Frontal cortex (tissue), 4 donors: ENCODE data around the gene SOX9. TPM values are rescaled to one million over a fixed set of nuclear protein-coding genes. Genes with fewer than 3 reads are reported as not detected.

Experiments used
- DNase-seq, 2 donors: peaks; one replicate each; pipeline ENCODE4 v3.0.0; 2012; ENCODE audit warnings: low spot score in 2 of 2
- FAIRE-seq: peaks from 2 replicates; lab custom pipeline; 2012; peaks lifted over from hg19 to GRCh38; lab: Jason Lieb, UNC
- total RNA-seq: library from RNA; depleted of rRNA; stranded (reverse); fragments of >200 nt; gene quantifications from one replicate; pipeline ENCODE4 v1.2.3, GENCODE V29; 2014
- donor health status: control.
- donor health status: control.
- donor health status: control.

SOX9 gene
- total RNA-seq, result 7.7 TPM

DNA sequence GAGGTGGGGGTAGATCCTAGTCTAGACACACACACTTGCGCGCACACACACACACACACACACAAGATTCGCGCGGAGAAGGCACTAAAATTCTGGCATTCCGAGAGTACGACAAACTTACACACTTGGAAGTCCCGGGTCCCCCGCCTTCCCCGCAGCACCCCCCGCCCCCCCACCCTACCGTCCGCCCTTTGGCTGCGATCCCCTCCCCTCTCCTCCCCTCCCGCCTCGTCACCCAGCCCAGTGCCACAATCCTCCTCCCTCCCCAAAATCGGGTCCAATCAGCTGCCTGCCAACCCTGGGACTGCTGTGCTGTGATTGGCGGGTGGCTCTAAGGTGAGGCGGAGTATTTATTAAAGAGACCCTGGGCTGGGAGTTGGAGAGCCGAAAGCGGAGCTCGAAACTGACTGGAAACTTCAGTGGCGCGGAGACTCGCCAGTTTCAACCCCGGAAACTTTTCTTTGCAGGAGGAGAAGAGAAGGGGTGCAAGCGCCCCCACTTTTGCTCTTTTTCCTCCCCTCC lies at the start of gene SOX9:
TSS of gene SOX9 (plus strand) at position 379 of the 522 bp plus-strand sequence. CDS start 372 bp downstream, outside the sequence.
- DNase-seq (peak; percentile 88 to 92), FAIRE-seq (no peak)

DNA sequence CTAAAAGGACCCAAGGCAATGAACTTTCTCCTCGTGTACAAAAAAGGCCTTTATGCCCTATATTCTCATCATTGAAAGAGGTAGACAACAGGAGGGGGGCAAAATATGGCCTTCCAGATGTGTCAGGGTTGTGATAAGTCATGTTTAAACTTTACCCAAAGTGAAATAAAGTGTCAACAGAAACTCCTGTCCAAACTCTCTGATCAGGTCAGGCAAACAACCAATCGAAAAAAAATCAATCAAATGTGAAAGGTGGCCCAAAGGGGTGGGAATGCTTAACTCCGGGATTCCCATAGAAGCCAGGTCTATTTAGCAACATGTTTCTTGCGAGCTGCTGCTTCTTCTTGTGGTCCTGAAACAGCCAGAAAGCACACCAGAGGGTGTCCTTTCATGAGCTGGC lies 49.5 kb upstream of the SOX9 start:
- FAIRE-seq, result no peak
- no peak for DNase-seq

DNA sequence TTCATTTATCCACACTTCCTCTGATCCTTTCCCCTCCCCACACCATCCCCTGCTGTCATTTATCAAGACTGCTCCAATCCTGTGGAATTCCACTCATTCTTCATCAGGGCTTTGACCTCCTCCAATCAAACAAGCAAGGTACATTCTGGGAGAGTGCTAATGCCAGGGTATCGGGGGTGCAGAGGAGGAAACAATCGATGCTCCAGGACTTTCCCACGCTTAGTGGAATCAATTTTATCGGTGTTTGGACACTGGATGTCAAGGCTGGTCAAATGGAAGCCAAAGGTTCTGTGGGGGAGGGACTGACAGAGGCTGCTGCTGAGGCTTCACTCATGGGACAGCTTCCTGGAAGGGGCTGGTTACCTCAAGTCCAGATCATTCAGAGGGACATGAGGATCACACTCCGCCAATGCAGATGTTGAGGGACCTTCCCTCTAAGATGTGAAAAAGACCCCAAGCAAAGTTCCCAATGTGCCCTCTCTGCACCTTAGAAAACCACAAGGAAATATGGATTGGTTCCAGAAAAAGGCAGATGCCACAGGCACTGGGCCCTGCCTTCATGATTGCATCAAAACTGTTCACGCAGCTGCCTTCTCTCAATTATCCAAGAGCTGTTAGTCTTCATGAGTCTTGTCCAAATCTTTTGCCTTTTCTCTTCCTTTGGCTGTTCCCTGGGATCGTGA lies 44.7 kb upstream of the SOX9 start:
- DNase-seq (no peak), FAIRE-seq (no peak)

DNA sequence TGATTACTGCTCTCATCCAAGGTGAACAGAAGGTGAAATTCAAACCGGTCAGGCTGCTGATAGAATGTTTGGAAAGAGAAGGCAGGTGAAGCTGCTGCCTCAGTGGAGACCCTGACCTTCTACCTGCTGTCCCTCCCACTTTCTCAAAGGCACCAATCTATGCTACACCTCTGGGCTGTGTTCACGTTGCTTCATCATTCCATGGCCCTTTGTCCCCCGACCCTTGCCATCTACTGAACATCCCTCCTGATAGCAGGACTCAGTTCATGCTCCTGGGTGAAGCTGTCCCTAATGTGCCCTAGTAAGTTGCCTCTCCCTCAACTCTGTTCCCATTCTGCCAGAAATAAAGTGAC lies 44.2 kb upstream of the SOX9 start:
- DNase-seq, result no peak
- FAIRE-seq, result no peak

- DNase-seq (no peak), FAIRE-seq (no peak)
Observed at GRCh38 chr17:72077326-72077960, 43.4 kb upstream of the SOX9 start.

DNA sequence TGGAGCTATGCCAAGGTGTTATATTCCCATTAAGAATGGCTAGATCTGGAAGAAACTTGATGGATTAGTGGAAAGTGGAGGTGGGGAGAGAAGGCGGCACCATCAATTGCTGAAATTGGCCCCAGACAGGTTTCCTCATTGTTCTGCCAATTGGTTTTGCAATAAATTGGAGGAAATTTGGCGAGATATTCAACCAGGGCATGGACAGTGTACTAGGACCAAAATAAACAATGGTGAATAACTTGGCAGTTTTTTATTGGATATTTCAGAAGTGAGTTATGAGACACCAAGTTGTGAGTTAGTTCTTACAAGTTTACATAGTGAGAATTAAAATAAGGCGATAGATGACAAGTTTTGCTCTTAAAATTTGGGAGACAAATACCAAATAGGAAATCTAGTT lies 41.1 kb upstream of the SOX9 start:
- DNase-seq, result no peak
- FAIRE-seq, result no peak

DNA sequence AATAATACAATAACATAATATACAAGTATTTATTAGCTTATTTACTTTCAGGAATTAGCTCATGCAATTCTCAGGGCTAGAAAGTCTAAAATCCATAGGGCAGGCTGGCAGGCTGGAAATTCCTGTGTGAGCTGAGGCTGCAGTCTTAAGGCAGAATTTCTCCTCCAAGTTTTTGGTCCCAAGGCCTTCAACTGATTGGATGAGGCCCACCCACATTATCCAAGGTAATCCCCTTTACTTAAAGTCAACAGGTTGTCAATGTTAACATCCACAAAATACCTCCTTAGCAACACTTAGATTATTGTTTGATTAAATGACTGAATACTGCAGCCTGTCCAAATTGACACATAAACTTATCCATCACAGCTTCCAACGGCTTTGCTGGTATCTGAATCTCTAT lies 32.9 kb upstream of the SOX9 start:
- FAIRE-seq, result no peak
- no peak for DNase-seq

DNA sequence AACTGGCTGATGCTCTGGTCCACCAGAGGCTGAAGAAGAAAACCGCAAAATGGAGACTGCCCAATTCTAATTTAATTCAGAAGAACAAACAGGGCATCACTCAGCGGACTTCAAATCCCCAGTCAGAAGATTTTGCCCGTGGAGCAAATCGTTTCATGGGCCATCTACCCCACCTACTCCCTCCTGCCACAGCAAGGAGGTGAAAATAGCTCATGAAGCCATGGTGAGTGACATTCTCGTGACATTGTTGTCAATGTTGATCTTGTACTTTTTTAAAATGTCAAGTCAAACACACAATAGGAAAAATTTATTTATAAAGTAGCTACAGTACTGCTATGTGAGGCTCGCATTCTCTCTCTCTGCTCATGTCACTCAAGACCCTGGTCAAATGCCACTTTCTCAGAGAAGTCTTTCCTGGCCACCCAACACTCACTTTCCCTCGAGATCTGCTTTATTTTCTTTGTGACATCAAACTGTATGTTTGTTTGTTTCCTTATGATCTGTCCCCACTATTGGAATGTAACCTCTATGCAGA lies 31.3 kb upstream of the SOX9 start:
- FAIRE-seq (no peak), DNase-seq (no peak)

- FAIRE-seq, result no peak
- no peak for DNase-seq
Observed at GRCh38 chr17:72090108-72090507, 30.7 kb upstream of the SOX9 start.

GRCh38 chr17:72092710-72093322 lies 28.0 kb upstream of the SOX9 start:
- no peak for FAIRE-seq
- no peak for DNase-seq

DNA sequence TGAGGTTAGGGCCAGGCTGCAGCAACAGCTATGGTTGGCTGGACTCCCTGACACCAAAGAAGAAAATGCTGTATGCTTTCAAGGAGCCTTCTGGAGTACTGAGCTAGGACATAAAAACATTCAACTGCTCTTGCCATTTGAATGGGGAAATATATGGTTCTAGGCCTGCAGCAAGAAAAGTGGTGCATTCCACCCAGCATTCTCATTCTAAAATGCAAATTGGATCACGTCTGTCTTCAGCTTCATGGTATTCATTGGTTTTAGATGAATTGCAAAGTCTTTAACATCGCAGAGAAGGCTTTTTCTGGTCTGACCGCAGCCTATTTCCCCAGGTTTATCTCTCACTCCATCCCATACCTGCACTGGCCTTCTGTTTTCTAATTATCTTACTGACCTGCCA lies 27.1 kb upstream of the SOX9 start:
- no peak for FAIRE-seq
- no peak for DNase-seq

DNA sequence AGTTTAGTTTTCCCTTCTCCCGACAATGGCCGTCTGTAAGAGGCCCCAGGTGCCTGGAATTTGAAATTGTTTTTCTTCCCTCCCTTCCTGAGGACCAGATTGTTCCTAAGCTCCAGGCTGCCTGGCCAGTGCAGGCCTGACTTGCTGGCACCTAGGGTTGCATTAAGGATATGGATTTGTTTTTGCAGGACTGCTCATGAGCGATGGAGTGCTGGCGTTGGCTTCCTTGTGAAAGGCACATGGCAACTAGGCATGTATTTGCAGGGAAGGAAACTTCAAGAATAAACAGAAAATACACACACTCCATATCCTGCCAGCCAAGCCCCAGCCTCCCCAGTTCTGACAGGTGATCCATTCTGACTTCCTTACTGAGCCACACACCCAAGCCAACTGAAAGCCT lies 25.5 kb upstream of the SOX9 start:
- FAIRE-seq (no peak), DNase-seq (no peak)

DNA sequence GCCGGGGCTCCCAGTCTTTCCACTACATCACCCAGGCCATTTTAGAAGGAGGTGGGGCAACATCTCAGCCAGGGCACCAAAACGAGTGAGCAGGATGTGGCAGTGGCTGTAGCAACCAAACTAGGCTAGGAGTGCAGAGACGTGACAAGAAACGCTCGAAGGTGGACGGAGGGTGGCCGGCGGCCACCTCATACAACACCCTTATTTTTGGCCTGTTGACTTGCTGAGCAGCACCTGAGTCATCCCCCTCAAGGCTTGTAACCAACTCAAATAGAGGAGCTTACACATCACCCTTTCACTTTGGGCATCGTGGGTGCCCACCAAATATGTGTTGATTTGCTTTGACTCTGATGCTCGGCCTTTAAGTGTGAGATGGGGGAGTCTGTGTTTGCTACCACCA lies 23.7 kb upstream of the SOX9 start:
- FAIRE-seq, result no peak
- DNase-seq, result no peak

GRCh38 chr17:72099919-72100318 lies 20.9 kb upstream of the SOX9 start:
- FAIRE-seq (no peak), DNase-seq (no peak)

GRCh38 chr17:72100470-72100869 lies 20.4 kb upstream of the SOX9 start:
- FAIRE-seq (no peak), DNase-seq (no peak)

DNA sequence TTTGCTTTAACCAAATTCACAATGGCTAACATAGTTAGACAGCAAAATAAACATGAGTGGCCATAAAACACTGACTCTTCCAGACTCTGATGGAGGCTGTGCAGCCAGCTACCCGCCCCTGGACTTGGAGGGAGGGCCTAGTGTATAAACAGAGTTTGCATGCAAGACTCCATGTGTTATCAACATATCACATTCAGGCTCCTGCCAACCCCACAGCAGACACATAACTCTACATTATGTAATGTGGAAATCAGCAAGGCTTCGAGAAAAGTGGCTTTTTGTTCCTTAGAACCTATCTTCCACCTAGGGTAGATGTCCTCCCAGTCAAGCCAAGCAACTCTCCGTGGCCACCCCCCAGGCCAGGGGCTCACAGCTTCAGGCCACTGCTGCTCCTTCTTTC lies 19.3 kb upstream of the SOX9 start:
- FAIRE-seq, result no peak

DNA sequence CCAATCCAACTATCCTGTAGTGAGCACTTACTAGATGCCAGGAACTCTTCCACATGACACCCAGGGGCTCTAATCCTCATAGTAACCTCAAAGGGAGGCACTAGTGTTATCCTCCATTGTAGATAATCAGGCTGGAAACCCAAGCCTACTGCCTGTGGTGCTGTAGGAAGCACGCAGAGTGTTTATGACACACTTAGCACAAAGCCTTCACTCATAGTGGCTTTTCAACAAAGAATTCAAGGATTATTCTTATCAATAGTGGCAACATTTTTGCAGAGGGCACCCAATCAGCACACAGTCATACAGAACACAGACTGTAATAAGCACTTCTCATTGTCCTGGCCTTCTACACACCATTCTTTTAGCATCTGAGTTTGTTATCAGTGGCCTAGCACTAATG lies 18.5 kb upstream of the SOX9 start:
- FAIRE-seq, result no peak
- DNase-seq, result no peak

More for the DNA sequence above, 19.3 kb upstream of the SOX9 start:
- DNase-seq, result no peak

DNA sequence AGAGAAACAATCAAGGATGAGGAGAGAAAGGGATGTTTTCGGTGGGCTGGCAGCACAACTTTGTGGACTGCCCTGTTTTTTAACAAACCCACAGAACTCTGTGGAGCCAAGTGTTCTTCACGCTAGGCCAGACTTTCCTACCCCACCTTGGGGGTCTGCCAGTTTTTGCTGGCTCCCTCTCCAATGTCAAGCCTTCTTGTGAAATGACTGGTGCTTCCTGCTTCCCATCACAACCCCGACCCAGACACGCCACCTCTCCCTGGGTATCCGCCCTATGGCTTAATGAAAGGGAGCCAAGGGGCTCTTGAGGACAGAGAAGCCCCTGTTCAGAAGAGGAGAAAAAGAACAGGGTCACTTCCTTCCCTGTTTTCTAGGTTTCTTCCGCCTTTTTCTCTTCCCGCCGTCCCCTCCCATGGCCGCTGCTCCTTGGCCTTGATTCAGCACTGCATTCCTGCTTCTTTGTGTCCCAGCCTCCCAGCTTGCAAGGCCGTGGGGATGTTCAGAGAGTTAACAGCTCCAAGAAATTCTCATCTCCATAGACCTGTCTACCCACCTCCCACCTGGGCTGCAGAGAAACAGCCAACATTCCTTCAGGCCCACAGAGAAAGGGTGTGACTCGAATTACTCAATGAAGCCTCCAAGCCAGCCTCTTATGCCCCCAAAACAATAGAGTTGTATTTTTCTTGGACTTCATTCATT lies 16.5 kb upstream of the SOX9 start:
- FAIRE-seq, result no peak
- DNase-seq, result no peak

GRCh38 chr17:72104863-72105234 lies 16.0 kb upstream of the SOX9 start:
- no peak for DNase-seq
- FAIRE-seq, result no peak

DNA sequence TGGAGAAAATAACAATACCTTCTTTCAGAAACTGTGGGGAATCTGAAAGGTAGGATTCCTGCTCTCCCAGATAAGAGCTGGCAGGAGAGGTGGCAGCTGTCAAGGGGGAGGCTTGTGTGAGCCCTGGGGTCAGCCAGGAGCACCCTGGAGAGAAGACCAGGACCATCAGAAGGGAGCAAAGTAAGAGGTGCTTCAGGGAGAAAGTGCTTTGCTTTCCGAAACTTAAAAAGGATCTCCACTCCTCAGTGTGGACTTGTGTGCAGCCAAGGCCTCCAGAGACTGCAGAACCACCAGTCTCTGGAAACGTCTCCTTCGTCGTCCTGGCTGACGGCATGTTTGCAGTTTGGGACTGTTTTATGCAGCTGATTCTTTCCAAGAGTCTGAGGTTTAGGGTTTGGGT lies 13.7 kb upstream of the SOX9 start:
- DNase-seq (no peak), FAIRE-seq (no peak)
